Progenitor cell of endocrine pancreas (in vitro differentiated cells): ENCODE results near the gene KRTAP10-10. TPM values are rescaled to one million over a fixed set of nuclear protein-coding genes. Genes with fewer than 3 reads are reported as not detected.

Experiments
- DNase-seq: peaks from one replicate; pipeline ENCODE4 v3.0.0; 2021; ENCODE audit warnings: low spot score; ENCODE audit not compliant: unreplicated experiment
- H3K27ac Mint-ChIP-seq: 2 replicates; pipeline ENCODE4 v1.8.0; 2021; ENCODE audit warnings: mild to moderate bottlenecking, moderate library complexity, mixed read lengths
- H3K27me3 Mint-ChIP-seq: 2 replicates; pipeline ENCODE4 v1.8.0; 2021; ENCODE audit warnings: mixed read lengths
- H3K36me3 Mint-ChIP-seq: 2 replicates; pipeline ENCODE4 v1.8.0; 2022; ENCODE audit warnings: mixed read lengths; ENCODE audit not compliant: insufficient read depth
- H3K4me1 Mint-ChIP-seq: 2 replicates; pipeline ENCODE4 v1.8.0; 2021; ENCODE audit warnings: low read depth, mixed read lengths
- H3K4me3 Mint-ChIP-seq: 2 replicates; pipeline ENCODE4 v1.8.0; 2021; ENCODE audit warnings: low read depth, mild to moderate bottlenecking, moderate library complexity, mixed read lengths
- H3K9me3 Mint-ChIP-seq: 2 replicates; pipeline ENCODE4 v1.8.0; 2021; ENCODE audit warnings: low read depth, mixed read lengths
- total RNA-seq: library from RNA; stranded (reverse); gene quantifications from 2 replicates; pipeline ENCODE4 v1.2.1, GENCODE V29; 2021
- TF ChIP-seq, protein P1 (sequence below): fragments of 200-600 bp; sonication (generic); IDR thresholded peaks from one replicate; pipeline ENCODE4 v1.5.0; 2021; ENCODE audit warnings: antibody characterized with exemption, mild to moderate bottlenecking; ENCODE audit not compliant: unreplicated experiment

KRTAP10-10 gene
- total RNA-seq, 1 donor from 2014 or later = not detected

DNA sequence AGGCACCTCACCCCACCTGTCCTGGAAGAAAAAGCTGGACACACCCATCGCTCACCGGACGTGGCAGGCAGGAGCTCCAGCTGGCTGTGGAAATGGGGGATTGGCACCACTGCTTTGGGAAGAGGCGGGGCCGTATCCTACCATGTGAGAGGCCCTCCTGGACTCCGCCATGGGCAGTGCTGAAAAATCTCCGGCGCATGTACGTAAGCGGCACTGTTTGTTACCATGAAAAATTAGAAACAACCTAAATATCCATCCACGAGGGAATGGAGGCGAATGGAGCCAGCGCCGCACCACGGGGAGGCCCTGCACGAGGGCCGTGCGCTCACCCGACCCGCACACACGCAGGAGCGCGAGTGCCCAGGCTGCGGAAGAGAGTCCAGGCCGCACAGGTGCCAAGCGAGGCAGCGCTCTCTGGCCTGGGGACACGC, 22.2 kb upstream of the KRTAP10-10 start:
- TF ChIP-seq, protein P1, sequence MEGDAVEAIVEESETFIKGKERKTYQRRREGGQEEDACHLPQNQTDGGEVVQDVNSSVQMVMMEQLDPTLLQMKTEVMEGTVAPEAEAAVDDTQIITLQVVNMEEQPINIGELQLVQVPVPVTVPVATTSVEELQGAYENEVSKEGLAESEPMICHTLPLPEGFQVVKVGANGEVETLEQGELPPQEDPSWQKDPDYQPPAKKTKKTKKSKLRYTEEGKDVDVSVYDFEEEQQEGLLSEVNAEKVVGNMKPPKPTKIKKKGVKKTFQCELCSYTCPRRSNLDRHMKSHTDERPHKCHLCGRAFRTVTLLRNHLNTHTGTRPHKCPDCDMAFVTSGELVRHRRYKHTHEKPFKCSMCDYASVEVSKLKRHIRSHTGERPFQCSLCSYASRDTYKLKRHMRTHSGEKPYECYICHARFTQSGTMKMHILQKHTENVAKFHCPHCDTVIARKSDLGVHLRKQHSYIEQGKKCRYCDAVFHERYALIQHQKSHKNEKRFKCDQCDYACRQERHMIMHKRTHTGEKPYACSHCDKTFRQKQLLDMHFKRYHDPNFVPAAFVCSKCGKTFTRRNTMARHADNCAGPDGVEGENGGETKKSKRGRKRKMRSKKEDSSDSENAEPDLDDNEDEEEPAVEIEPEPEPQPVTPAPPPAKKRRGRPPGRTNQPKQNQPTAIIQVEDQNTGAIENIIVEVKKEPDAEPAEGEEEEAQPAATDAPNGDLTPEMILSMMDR = no peak
- H3K4me1 Mint-ChIP-seq = no peaks in the 10 kb centered on the region
- peaks cover 6% of the 10 kb centered on the region for H3K27me3 Mint-ChIP-seq
- H3K9me3 Mint-ChIP-seq = peaks cover 14% of the 10 kb centered on the region
- DNase-seq = no peak
- no peak overlapping the region for H3K27ac Mint-ChIP-seq
- H3K4me3 Mint-ChIP-seq = no peak overlapping the region
- H3K36me3 Mint-ChIP-seq = peaks cover 5% of the 10 kb centered on the region

DNA sequence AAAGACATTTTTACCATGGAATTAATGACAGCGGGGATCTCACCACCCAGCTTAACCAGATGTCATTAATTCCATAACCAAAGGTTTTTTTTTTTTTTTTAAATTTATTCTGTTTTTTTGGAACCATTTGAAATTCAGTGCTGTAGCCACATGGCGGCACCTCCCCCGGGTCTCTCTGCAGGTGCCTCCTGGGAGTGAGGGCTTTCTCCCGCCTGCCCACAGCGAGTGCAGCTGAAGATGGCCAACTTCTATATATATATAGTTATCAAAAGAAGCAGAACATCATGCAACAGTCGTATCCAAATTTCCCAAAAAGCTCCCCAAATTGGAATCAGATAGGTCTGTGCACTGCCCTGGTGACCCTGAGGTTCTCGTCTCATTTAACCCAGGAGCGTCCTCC, 21.7 kb upstream of the KRTAP10-10 start:
- H3K4me3 Mint-ChIP-seq = no peak overlapping the region
- TF ChIP-seq, protein P1 = no peak
- DNase-seq = no peak

DNA sequence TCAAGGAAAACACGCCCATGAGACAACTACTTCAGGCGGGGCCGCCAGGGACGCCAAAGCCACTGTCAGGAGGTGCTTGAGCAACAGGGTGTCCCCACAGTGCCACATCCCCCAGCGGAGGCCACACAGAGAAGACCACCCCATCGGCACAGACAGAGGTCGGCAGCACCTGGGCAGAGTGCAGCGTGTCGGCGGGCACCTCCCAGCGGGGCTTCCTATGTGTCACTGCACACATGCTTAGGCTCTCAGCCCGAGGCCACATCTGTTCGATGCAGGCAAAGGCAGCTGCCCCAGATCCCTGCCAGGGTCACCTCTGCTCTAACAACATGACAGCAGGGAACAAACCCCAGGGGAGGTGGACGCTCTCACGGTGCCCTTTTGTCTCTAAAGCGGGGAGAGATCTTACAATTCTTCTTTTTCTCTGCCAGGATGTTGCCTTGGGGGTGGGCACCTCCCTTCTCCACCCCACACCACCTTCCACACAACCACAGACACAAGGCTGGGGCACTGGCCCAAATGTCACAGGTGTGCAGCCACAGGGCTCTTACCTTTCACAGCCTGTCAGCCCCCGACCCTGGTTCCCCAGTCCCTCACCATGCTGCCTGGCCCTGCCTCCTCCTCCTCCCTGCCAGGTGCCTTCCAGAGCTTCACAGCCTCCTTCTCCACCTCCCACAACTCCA, 21.1 kb upstream of the KRTAP10-10 start:
- TF ChIP-seq, protein P1 = no peak
- H3K27me3 Mint-ChIP-seq = peaks cover 6% of the 10 kb centered on the region
- no peak overlapping the region for H3K27ac Mint-ChIP-seq
- no peak overlapping the region for H3K4me3 Mint-ChIP-seq
- H3K9me3 Mint-ChIP-seq = peaks cover 18% of the 10 kb centered on the region
- peaks cover 5% of the 10 kb centered on the region for H3K36me3 Mint-ChIP-seq
- H3K4me1 Mint-ChIP-seq = no peaks in the 10 kb centered on the region
- no peak for DNase-seq

More for the DNA sequence above, 21.7 kb upstream of the KRTAP10-10 start:
- Mint-ChIP-seq H3K27ac (no peak overlapping the region), H3K9me3 (peaks cover 17% of the 10 kb centered on the region), H3K27me3 (peaks cover 6% of the 10 kb centered on the region), H3K36me3 (peaks cover 5% of the 10 kb centered on the region), H3K4me1 (no peaks in the 10 kb centered on the region)

DNA sequence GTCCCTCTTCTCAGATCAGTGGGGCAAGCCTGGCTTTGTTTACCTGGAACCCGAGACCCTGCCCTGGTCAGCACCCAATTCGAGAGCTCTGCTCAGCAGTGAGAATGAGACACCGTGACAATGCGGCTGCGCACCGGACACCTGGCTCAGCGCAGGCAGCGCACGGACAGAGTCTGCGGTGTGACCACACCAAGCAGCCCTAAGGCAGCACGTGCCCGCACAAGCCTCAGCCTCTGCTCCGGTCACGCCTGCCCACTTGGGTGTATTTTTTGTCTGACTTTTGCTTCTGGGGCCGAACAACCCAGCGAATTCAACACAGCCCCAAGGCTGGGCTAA, 20.6 kb upstream of the KRTAP10-10 start:
- Mint-ChIP-seq H3K36me3 (peaks cover 5% of the 10 kb centered on the region), H3K27ac (no peak overlapping the region), H3K27me3 (peaks cover 6% of the 10 kb centered on the region), H3K4me3 (no peak overlapping the region), H3K4me1 (no peaks in the 10 kb centered on the region), H3K9me3 (peaks cover 13% of the 10 kb centered on the region)
- no peak for DNase-seq
- TF ChIP-seq, protein P1 = no peak

DNA sequence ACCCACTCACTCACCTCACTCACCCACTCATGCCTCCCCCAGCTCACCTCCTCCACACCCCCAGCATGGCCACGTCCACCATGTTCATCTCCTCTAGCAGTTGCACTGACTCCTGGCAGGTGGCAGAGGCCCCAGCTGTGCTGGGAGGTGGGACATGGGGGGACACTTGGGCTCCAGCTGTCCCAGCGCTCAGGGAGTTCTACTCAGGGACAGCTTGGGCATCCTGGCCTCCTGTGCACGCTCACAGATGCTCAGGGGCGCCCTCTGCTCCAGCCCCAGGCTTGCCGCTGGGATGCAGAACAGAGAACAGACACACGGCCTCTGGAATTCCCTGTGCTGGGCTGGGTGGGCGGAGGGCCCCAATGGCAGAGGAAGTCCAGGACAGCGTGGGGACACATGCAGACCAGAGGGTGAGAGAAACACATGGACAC, 20.1 kb upstream of the KRTAP10-10 start:
- DNase-seq = no peak
- TF ChIP-seq, protein P1 = no peak

More for the DNA sequence above, 20.1 kb upstream of the KRTAP10-10 start:
- peaks cover 16% of the 10 kb centered on the region for H3K9me3 Mint-ChIP-seq
- no peak overlapping the region for H3K27ac Mint-ChIP-seq
- peaks cover 5% of the 10 kb centered on the region for H3K36me3 Mint-ChIP-seq
- no peak overlapping the region for H3K4me3 Mint-ChIP-seq
- H3K27me3 Mint-ChIP-seq = peaks cover 6% of the 10 kb centered on the region
- H3K4me1 Mint-ChIP-seq = no peaks in the 10 kb centered on the region
